ENCODE data around the gene PYY. TPM values are rescaled to one million over a fixed set of nuclear protein-coding genes. Genes with fewer than 3 reads are reported as not detected.

PYY gene
- total and polyA plus RNA-seq, 10 of the 15 experiments (the other 5 are each of a cell fraction or from before 2014, with no cell fraction given) = 0.07 to 0.18 TPM; not detected in 8

GRCh38 chr17:43946781-43947180, 7.0 kb downstream of the PYY start:
- CTCF ChIA-PET = interaction anchor here (0.7 to 5.2 kb wide), 2 partner anchors 49 to 222 kb away, joined by 3 to 56 read pairs; partner anchors contain the start of gene ASB16
- no peak for FAIRE-seq
- WGBS (ENCODE audit: insufficient coverage, insufficient replicate concordance, low lambda C conversion rate, missing lambda C conversion rate) = 23% methylated on average over 4 of the region's 4 CpGs

More at GRCh38 chr17:43946781-43947180, 7.0 kb downstream of the PYY start:
- no peak for TF ChIP-seq TCF12 (IDR thresholded peaks at IDR 0.05; ENCODE audit: low read depth, low read length)
- TF ChIP-seq SMAD1 (IDR thresholded peaks at IDR 0.05; ENCODE audit: low read depth, partially characterized antibody) = no peak
- no peak for TF ChIP-seq JUNB (IDR thresholded peaks at IDR 0.05)
- no peak for TF ChIP-seq RCOR1 (conservative IDR thresholded peaks at IDR 0.05; ENCODE audit: low read depth, low read length)
- TF ChIP-seq NR2C1 (IDR thresholded peaks at IDR 0.05) = no peak
- no peak for TF ChIP-seq HCFC1 (IDR thresholded peaks at IDR 0.05; ENCODE audit: low read length)
- TF ChIP-seq ATF2 (IDR thresholded peaks at IDR 0.05; ENCODE audit: low read length) = no peak
- no peak for TF ChIP-seq CTCF (IDR thresholded peaks at IDR 0.05 in 2 of 3, conservative IDR thresholded peaks at IDR 0.05 in 1 of 3; ENCODE audit: control insufficient read depth in 2 of 3, extremely low read depth in 1 of 3, insufficient read depth in 1 of 3, low read depth in 3 of 3, low read length in 3 of 3)
- TF ChIP-seq NFYB (IDR thresholded peaks at IDR 0.05; ENCODE audit: insufficient read depth, low read depth, low read length) = no peak
- no peak for TF ChIP-seq SIX5 (IDR thresholded peaks at IDR 0.05; ENCODE audit: low read depth, low read length, severe bottlenecking)
- no peak for TF ChIP-seq SREBF1 (IDR thresholded peaks at IDR 0.05; ENCODE audit: low read length)
- TF ChIP-seq MTA2 (IDR thresholded peaks at IDR 0.05; ENCODE audit: low read depth) = no peak
- TF ChIP-seq TAF1 (IDR thresholded peaks at IDR 0.05; ENCODE audit: borderline replicate concordance, low read depth, low read length) = no peak
- no peak for TF ChIP-seq SMC3 (IDR thresholded peaks at IDR 0.05; ENCODE audit: borderline replicate concordance, low read length)
- no peak for TF ChIP-seq ATF3 (IDR thresholded peaks at IDR 0.05; ENCODE audit: borderline replicate concordance, extremely low read depth, low read depth, low read length)
- ATAC-seq (no peak), DNase-seq (ENCODE audit: low read depth, low spot score) (no peak)
- Histone ChIP-seq H3K27me3 (replicated peaks in 1 of 2; ENCODE audit: control insufficient read depth in 2 of 2, insufficient read depth in 2 of 2, low read length in 1 of 2) (peaks cover 0 to 2% of the 10 kb centered on the region in 2 experiments; a peak in 1 of 4 replicates), H3K9ac (ENCODE audit: control insufficient read depth, insufficient read depth, low read length) (no peak overlapping the region), H3K36me3 (ENCODE audit: control insufficient read depth in 2 of 2, insufficient read depth in 2 of 2, low read length in 1 of 2) (no peaks in the 10 kb centered on the region), H3K4me3 (no peak overlapping the region), H3K79me2 (ENCODE audit: control insufficient read depth, insufficient read depth, low read length) (no peaks in the 10 kb centered on the region), H3K27ac (ENCODE audit: control insufficient read depth, insufficient read depth) (no peak overlapping the region), H3K9me3 (replicated peaks; ENCODE audit: control insufficient read depth, insufficient read depth, low read length) (no peaks in the 10 kb centered on the region), H4K20me1 (ENCODE audit: control insufficient read depth, insufficient read depth) (no peaks in the 10 kb centered on the region), H2AFZ (ENCODE audit: control insufficient read depth, low read depth, low read length) (no peak overlapping the region), H3K4me1 (ENCODE audit: control insufficient read depth, insufficient read depth, low read length) (0 out of 2 replicates have a peak, but pooled peaks cover 4% of the 10 kb centered on the region), H3K4me2 (ENCODE audit: control insufficient read depth, insufficient read depth) (no peak overlapping the region)
- in situ Hi-C loops (cut with MboI) (no loop called here), intact Hi-C loops (cut with micrococcal nuclease; ENCODE audit: unreplicated experiment) (no loop called here)
- ChIA-PET SMC1A (ENCODE audit: uncharacterized antibody, unreplicated experiment) (interaction anchor here (1.0 to 1.2 kb wide), 2 partner anchors 109 to 165 kb away, joined by 3 to 4 read pairs; no protein-coding TSS in a partner anchor), RAD21 (ENCODE audit: unreplicated experiment) (interaction anchor here (0.9 to 1.0 kb wide), 3 partner anchors 9 to 94 kb away, joined by 3 read pairs; no protein-coding TSS in a partner anchor), POLR2A (interaction anchor here (0.7 kb wide), 1 partner anchor 95 kb away, joined by 4 read pairs; no protein-coding TSS in a partner anchor)
- no TSS peak for BruUV-seq (replicated peaks)

Measured in GM12878 (cell line).